ENCODE results near the gene ZBTB32.
"Not testable (repeated sequence)": the region's sequence is repeated elsewhere in the genome, so short reads cannot be mapped to it uniquely, and the experiment has no call there.

ZBTB32 gene

GRCh38 chr19:35704218-35704617, at the start of gene ZBTB32:
TSS of gene ZBTB32 (plus strand) at chr19:35704558. CDS start at chr19:35714627, 10,069 bp downstream.
- no peak for DNase-seq (ENCODE audit: low read depth)

- not testable (repeated sequence) for DNase-seq (ENCODE audit: low read depth)
These were observed 49.5 kb upstream of the ZBTB32 start for GRCh38 chr19:35654828-35655227.

GRCh38 chr19:35655600-35655999, 48.8 kb upstream of the ZBTB32 start:
- no peak for DNase-seq (ENCODE audit: low read depth)

GRCh38 chr19:35656700-35657099, 47.7 kb upstream of the ZBTB32 start:
- DNase-seq (ENCODE audit: low read depth), result no peak

GRCh38 chr19:35657904-35658700, 46.3 kb upstream of the ZBTB32 start:
- no peak for DNase-seq (ENCODE audit: low read depth)

GRCh38 chr19:35661995-35662340, 42.4 kb upstream of the ZBTB32 start:
- DNase-seq (ENCODE audit: low read depth), result no peak

GRCh38 chr19:35663981-35664380, 40.4 kb upstream of the ZBTB32 start:
- DNase-seq (ENCODE audit: low read depth), result no peak

GRCh38 chr19:35665157-35665556, 39.2 kb upstream of the ZBTB32 start:
- DNase-seq (ENCODE audit: low read depth), result no peak

GRCh38 chr19:35665604-35666003, 38.8 kb upstream of the ZBTB32 start:
- no peak for DNase-seq (ENCODE audit: low read depth)

GRCh38 chr19:35666251-35666913, 38.0 kb upstream of the ZBTB32 start, which contains the start of gene UPK1A:
TSS of gene UPK1A (plus strand) at chr19:35666517. CDS start at chr19:35666813, 296 bp downstream.
- DNase-seq (ENCODE audit: low read depth), result no peak

- no peak for DNase-seq (ENCODE audit: low read depth)
These were observed 34.8 kb upstream of the ZBTB32 start for GRCh38 chr19:35669566-35669965.

- no peak for DNase-seq (ENCODE audit: low read depth)
These were observed 34.4 kb upstream of the ZBTB32 start for GRCh38 chr19:35669974-35670373.

- DNase-seq (ENCODE audit: low read depth), result no peak
These were observed 33.7 kb upstream of the ZBTB32 start for GRCh38 chr19:35670686-35671085.

GRCh38 chr19:35671818-35672217, 32.5 kb upstream of the ZBTB32 start:
- no peak for DNase-seq (ENCODE audit: low read depth)

- DNase-seq (ENCODE audit: low read depth), result peak; percentile 27
These were observed 31.1 kb upstream of the ZBTB32 start for GRCh38 chr19:35673121-35673804.

GRCh38 chr19:35675589-35676140, 28.7 kb upstream of the ZBTB32 start:
- DNase-seq (ENCODE audit: low read depth), result no peak

GRCh38 chr19:35689836-35690235, 14.5 kb upstream of the ZBTB32 start:
- DNase-seq (ENCODE audit: low read depth), result no peak

- not testable (repeated sequence) for DNase-seq (ENCODE audit: low read depth)
These were observed 13.3 kb upstream of the ZBTB32 start for GRCh38 chr19:35691106-35691505.

GRCh38 chr19:35692010-35692409, 12.3 kb upstream of the ZBTB32 start:
- DNase-seq (ENCODE audit: low read depth), result no peak

GRCh38 chr19:35693422-35693821, 10.9 kb upstream of the ZBTB32 start:
- DNase-seq (ENCODE audit: low read depth), result no peak

- peak; percentile 86 for DNase-seq (ENCODE audit: low read depth)
These were observed 10.3 kb upstream of the ZBTB32 start for GRCh38 chr19:35693835-35694599.

GRCh38 chr19:35695895-35696422, 8.4 kb upstream of the ZBTB32 start:
- DNase-seq (ENCODE audit: low read depth), result no peak
